Measurements from ENCODE around the gene DCAF12. TPM values are rescaled to one million over a fixed set of nuclear protein-coding genes. Genes with fewer than 3 reads are reported as not detected.

Gene DCAF12
- total and polyA plus RNA-seq, 2 of the 4 experiments (the other 2 are of a cell fraction), result 7.2 to 17.1 TPM

GRCh38 chr9:34139477-34140146, 13.1 kb upstream of the DCAF12 start:
- no peaks in the 10 kb centered on the region for H3K27me3 ChIP-seq (ENCODE audit: control insufficient read depth, insufficient read depth, low read length)
- ATAC-seq (ENCODE audit: low read depth), result peak; percentile 95
- POLR2A ChIA-PET (ENCODE audit: unreplicated experiment), result interaction anchor here (0.7 kb wide), 1 partner anchor 66 kb away, joined by 14 read pairs; no protein-coding TSS in a partner anchor

More at GRCh38 chr9:34139477-34140146, 13.1 kb upstream of the DCAF12 start:
- Histone ChIP-seq H3K9me1 (ENCODE audit: insufficient read depth, low read length) (no peaks in the 10 kb centered on the region), H2BK120ac (ENCODE audit: low read depth, low read length) (no peak overlapping the region), H3K23ac (ENCODE audit: low read depth, low read length) (no peak overlapping the region), H3K4me1 (ENCODE audit: control insufficient read depth, insufficient read depth, low read length) (no peaks in the 10 kb centered on the region), H2AK9ac (replicated peaks; ENCODE audit: low read depth, low read length, poor library complexity) (no peak overlapping the region), H3K36me3 (ENCODE audit: control insufficient read depth, insufficient read depth, low read length) (no peaks in the 10 kb centered on the region), H3K9ac (ENCODE audit: low read depth, low read length) (no peak overlapping the region), H3K56ac (ENCODE audit: extremely low read depth, insufficient read depth, low read length) (no peak overlapping the region), H4K8ac (ENCODE audit: low read depth in 2 of 2, low read length in 2 of 2) (no peak overlapping the region), H3K4me2 (ENCODE audit: low read depth, low read length) (no peak overlapping the region), H4K91ac (ENCODE audit: insufficient read depth, low read depth, low read length) (no peak overlapping the region), H2AFZ (replicated peaks; ENCODE audit: low read length, poor library complexity) (no peak overlapping the region), H3K27ac (ENCODE audit: insufficient read depth, low read length) (no peak overlapping the region), H3K4me3 (ENCODE audit: insufficient read depth, low read depth, low read length) (no peak overlapping the region), H4K5ac (ENCODE audit: low read depth, low read length) (no peak overlapping the region), H2AK5ac (ENCODE audit: low read depth, low read length) (no peak overlapping the region), H3K4ac (ENCODE audit: low read depth, low read length) (no peak overlapping the region), H2BK20ac (ENCODE audit: low read depth, low read length) (no peak overlapping the region), H2BK15ac (ENCODE audit: low read depth, low read length) (no peak overlapping the region), H3K79me1 (ENCODE audit: low read depth in 1 of 2, low read length in 2 of 2) (no peaks in the 10 kb centered on the region), H2BK5ac (ENCODE audit: low read depth, low read length, poor library complexity, severe bottlenecking) (no peak overlapping the region), H3K14ac (replicated peaks; ENCODE audit: low read depth, low read length) (no peak overlapping the region), H3K9me3 (ENCODE audit: control insufficient read depth, insufficient read depth, low read length) (no peaks in the 10 kb centered on the region), H4K20me1 (ENCODE audit: insufficient read depth, low read length) (no peaks in the 10 kb centered on the region), H3K18ac (ENCODE audit: low read depth, low read length) (no peak overlapping the region)
- TF ChIP-seq RAD21 (IDR thresholded peaks at IDR 0.05; ENCODE audit: low read length) (peak; percentile 48), RCOR1 (IDR thresholded peaks at IDR 0.05; ENCODE audit: insufficient replicate concordance, low read length) (no peak), POLR2A (IDR thresholded peaks at IDR 0.05; ENCODE audit: low read depth, low read length) (no peak), RFX5 (IDR thresholded peaks at IDR 0.05; ENCODE audit: low read depth, low read length) (no peak), MAZ (IDR thresholded peaks at IDR 0.05; ENCODE audit: borderline replicate concordance, low read depth, low read length) (no peak), USF2 (IDR thresholded peaks at IDR 0.05; ENCODE audit: low read depth, low read length) (no peak), CEBPB (IDR thresholded peaks at IDR 0.05; ENCODE audit: low read depth, low read length) (0 out of 2 replicates have a peak, but pooled peaks have one; percentile 5), CTCF (conservative IDR thresholded peaks at IDR 0.05; ENCODE audit: low read depth, low read length) (peak; percentile 53), SMC3 (IDR thresholded peaks at IDR 0.05; ENCODE audit: low read depth, low read length) (peak; percentile 34), NFE2L2 (IDR thresholded peaks at IDR 0.05; ENCODE audit: low read depth, low read length) (no peak)
- peak; percentile 91 for DNase-seq
- no TSS peak for BruUV-seq (replicated peaks)
- in situ Hi-C loops (cut with MboI; ENCODE audit: low sequenced_read_pairs) (no loop called here), dilution Hi-C loops (cut with HindIII; ENCODE audit: low sequenced_read_pairs, unreplicated experiment) (no loop called here), intact Hi-C loops (cut with micrococcal nuclease) (no loop called here)
- CTCF ChIA-PET, result interaction anchor here (0.7 to 1.4 kb wide), 3 partner anchors 30 to 177 kb away, joined by 3 to 7 read pairs (median 4); no protein-coding TSS in a partner anchor
- no CpG with 5 or more reads among the region's 5 CpGs for WGBS, 2 experiments (ENCODE audit: extremely low coverage in 2 of 2, insufficient read length in 1 of 2)
